Non-pigmented ciliary epithelial cell (primary cell): ENCODE measurements around the gene LARGE1.

Experiments used
- DNase-seq: peaks from one replicate; pipeline ENCODE4 v3.0.0-alpha.2; 2010; ENCODE audit warnings: low read depth

Gene LARGE1

GRCh38 chr22:33520904-33521780, 399.1 kb downstream of the LARGE1 start:
- DNase-seq, result no peak

DNA sequence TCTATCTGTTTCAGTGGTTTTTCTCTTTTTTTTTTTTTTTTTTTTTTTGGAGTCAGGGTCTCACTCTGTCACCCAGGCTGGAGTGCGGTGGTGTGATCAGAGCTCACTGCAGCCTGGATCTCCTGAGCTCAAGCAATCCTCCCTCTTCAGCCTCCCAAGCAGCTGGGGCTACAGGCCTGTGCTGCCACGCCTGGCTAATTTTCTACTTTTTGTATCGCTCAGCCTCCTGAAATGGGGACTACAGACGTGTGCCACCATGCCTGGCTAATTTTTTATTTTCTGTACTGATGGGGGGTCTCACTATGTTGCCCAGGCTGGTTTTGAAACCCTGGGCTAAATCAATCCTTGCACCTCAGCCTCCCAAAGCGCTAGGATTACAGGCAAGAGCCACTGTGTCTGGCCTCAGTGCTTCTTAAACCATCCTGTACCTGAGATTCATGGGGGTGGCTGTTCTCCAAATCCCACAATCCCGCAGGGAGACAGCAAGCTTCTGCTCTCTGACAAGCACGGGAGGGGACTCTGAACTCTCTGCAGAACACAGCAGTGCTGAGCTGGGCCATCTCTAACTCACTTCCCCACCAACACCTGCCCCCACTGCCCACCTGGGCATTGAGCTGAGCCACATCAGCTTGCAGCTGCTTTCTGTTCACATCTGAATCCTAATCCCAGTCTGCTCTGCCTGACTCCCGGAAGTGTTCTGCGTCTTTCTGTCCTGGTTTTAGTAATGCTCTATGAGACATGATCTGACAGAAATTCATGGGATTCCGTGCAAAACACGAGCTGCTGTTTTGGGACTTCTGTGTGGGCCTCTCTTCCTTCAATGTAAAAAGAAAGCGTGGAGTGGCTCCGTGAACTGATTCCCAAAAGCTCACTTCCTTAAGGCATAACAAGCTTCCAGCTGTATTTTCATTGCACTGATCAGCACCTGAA, 400.0 kb downstream of the LARGE1 start:
- DNase-seq, result no peak

DNA sequence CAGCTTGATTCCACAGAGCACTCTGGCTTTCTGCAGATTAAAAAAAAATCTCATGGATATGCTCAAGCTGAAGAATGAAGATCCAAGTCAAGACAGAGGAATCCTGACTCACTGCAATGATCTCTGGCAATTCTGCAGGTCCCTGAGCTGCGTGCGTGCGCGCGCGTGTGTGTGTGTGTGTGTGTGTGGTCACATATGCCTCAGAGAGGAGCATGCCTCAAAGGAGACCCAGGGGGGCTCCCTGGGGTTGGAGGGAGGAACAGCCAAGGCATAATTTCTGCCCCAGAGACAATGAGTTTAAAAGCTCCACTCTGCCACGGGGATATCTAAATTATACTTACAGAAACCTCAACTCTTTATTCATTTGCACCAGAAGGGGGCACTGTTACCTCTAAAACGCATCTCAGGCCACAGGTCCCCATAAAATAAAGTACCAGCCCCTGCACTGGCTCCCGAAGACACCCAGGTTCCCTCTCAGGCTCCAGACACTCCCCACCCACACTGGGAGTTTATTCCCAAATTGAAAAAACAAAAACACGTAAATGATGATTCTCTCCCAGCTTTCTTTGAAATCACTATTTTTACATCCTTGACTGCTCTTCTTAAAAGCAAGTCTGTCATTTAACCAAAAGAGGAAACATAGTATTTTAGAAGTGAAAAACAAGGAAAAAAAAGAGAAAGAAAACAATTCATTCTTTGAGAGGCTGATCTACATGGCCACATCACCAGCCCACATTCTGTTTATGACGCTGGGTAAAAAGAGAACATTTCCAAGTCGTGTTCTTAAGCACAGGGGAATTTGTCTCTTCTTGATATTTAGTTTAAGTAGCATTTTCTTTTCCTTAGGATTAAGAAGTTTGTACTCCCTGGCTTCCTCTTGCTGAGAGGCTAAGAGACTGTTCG, 401.0 kb downstream of the LARGE1 start:
- DNase-seq, result no peak

- no peak for DNase-seq
Observed at GRCh38 chr22:33518405-33518804, 401.9 kb downstream of the LARGE1 start.

GRCh38 chr22:33515795-33516194, 404.5 kb downstream of the LARGE1 start:
- no peak for DNase-seq

DNA sequence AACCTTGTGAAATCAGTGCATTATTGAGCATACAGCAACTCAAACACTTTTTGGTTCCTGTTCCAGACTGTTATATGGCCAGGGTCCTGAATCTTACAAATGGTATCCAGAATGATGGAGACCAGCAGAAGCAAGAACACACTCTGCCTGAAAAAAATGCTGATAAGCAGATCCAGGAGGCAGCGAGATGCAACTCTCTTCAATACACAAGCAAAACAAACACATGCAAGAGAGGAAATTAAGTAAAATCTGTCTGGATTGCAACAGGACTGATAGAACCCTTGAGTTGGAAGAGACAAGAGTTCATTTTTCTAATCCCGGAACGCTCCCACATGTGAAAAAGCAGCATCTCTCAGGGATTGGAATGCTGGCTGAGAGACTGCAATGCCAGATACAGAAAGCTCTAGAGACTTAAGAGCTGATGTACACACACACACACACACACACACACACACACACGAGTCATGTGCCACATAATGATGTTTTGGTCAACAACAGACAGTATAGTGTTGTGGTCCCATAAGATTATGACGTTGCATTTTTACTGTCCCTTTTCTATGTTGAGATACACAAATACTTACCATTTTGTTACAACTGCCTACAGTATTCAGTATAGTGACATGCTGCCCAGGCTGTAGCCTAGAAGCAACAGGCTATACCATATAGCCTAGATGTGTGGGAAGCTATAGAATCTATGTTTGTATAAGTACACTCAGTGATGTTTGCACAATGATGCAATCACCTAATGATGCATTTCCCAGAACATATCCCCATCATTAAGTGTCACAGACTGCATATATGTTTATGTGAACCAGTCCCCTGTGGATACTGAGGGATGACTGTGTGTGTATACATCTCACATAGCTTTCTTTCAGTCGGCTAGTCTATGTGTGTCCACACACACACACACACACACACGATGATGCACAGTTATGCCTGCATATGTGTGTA, 406.6 kb downstream of the LARGE1 start:
- no peak for DNase-seq

DNA sequence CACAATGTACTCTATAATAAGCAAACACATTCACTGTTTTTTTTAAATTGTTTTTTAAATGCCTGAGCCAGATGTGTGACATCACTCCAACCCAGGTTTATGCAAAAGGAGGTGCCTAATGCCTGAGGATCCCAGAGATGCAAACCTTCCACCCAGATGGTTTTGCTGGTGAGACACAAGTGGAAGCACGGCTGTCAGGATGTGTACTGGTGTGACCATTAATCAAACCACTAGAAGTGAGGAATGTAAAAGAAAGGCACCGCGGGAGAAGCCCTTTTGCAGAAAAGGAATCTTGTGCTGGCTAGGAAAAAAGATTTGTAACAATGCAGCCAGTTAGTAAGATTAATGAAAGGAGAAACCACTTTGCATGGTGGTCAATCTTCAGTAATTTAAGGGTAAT, 407.4 kb downstream of the LARGE1 start:
- no peak for DNase-seq

GRCh38 chr22:33510429-33510904, 409.8 kb downstream of the LARGE1 start:
- no peak for DNase-seq

DNA sequence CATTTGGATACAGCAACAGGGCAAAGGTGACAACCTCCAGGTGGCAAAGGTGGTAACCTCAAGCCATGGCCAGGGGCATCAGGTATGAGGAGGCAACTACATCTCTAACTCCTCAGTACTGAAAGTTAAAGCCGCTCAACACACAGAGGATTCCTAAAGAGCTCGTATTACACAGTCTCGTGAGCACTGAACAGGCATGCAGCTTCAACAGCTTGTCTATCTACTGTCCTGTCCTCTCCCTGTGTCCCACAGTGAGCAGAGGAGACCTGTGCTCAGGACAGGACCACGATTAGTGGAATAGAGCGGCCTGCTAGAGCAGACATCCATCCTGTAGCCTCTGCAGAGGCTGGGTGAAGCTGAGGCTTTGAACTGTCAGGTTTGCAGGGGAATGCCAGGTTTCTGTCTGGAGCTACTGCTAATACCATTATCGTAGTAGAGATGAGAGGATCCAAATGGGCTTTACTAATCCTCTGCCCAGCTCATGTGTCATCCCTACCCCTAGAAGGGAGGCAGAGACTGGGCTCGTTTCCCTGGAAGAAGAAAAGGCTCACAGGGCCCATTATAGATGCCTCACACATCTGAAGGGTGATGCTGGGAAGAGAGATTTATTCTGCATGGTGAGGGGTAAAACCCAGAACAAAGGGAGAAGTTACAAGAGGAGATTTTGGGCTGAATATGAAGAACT, 415.2 kb downstream of the LARGE1 start:
- DNase-seq, result no peak

DNA sequence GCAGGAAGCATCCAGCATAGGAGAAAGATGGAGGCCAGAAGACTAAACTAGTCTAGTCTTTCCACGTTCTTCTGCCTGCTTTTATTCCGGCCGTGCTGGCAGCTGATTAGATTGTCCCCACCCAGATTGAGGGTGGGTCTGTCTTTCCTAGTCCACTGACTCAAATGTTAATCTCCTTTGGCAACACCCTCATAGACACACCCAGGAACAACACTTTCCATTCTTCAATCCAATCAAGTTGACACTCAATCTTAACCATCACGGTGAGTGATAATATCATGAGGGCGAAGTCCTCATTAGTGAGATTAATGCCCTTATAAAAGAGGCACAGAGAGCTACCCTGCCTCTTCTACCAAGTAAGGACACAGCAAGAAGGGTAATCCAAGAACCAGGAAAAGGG, 424.2 kb downstream of the LARGE1 start:
- no peak for DNase-seq

DNA sequence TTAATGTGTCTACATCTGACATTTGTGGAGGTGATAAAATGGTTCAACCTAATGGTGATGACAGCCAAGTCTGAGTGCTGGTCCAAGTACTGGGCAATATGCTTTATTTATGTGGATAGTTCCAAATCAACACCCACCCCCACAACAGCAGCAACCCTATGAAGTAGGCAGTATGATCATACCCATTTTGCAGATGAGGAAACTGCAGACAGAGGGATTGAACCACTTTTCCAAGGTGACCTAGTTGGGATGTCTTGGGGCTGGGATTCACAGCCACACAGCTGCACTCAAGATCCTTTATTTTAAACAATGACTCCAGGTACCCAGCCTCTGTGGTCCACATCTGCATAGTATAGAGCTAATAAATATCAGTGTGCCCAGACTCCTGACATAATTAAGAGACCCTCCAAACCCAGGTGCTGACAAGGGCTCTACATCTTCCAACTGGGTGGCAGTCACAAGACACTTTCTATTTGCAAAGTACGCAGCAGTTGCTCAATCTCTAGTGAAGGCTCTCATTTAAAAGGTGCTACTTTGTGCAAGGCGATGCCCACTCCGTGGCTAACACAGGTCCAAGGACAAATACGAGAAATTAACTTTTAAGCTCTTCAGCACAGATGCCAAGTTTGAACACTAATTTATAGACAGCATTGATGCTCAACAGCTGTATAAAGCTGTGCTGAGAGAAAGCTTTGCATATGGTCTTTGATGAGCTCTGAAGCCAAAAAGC, 426.6 kb downstream of the LARGE1 start:
- DNase-seq, result no peak

GRCh38 chr22:33492210-33492651, 428.0 kb downstream of the LARGE1 start:
- no peak for DNase-seq

GRCh38 chr22:33487041-33487716, 433.1 kb downstream of the LARGE1 start:
- no peak for DNase-seq

- no peak for DNase-seq
Observed at GRCh38 chr22:33481550-33481949, 438.7 kb downstream of the LARGE1 start.

- DNase-seq, result no peak
Observed at GRCh38 chr22:33477120-33478111, 442.9 kb downstream of the LARGE1 start.

GRCh38 chr22:33476716-33477115, 443.6 kb downstream of the LARGE1 start:
- DNase-seq, result no peak

GRCh38 chr22:33476206-33476605, 444.1 kb downstream of the LARGE1 start:
- DNase-seq, result no peak
